ENCODE results near the gene SLC2A1.

DNA sequence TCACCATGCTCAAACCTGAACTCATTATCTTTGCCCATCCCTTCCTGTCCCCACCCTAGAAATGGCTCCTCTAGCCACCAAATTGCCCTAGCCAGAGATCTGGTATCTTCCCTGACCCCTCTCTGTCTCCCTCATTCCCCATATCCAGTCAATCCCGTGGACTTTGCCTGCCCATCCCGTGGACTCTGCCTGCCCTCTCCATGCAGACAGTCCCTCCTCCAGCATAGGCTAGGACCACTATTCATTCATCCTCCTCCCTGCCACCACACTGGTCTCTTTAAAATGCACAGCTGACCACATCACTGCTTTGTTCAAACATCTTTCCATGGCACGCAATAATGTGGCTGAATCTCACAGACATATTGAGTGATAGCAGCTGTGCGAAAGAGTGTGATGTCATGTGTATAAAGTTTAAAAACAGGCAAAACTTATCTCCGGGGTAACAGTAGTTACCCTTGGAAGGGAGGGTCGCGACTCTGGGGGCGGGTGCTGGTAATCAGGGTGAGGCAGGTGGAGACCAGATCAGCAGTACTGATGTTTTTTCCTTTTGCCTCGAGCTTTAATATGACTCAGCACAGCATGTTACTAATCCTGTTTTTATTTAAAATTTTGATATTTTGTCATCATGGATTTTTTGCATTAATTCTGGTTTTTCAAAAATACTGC is 4.8 kb upstream of the SLC2A1 start:
- TF ChIP-seq POLR2A (IDR thresholded peaks at IDR 0.05; ENCODE audit: low read length) (peak; percentile 84), GATA1 (IDR thresholded peaks at IDR 0.05; ENCODE audit: low read depth, low read length) (peak; percentile 83)

Data from erythroblast (primary cell).